Cardiac fibroblast (primary cell): ENCODE results near the gene SHISA5.
"Not testable (repeated sequence)": the region's sequence is repeated elsewhere in the genome, so short reads cannot be mapped to it uniquely, and the experiment has no call there.

Experiments used
- DNase-seq, 2 donors: peaks; one replicate each; pipeline versions ENCODE4 v3.0.0 to v3.0.0-alpha.2; 2010; ENCODE audit warnings: low read depth in 2 of 2
- H3K4me3 ChIP-seq, 2 donors: replicated peaks in 1 of 2; 1 replicate in 1 of 2; 2 replicates in 1 of 2; pipeline ENCODE4 v1.5.1; 2011; ENCODE audit warnings: low read depth in 2 of 2, low read length in 2 of 2, mild to moderate bottlenecking in 2 of 2, moderate library complexity in 1 of 2
- CTCF ChIP-seq: IDR thresholded peaks from one replicate; pipeline ENCODE4 v1.5.1; 2011; ENCODE audit warnings: low read depth, mild to moderate bottlenecking, low read length, inconsistent platforms

Gene SHISA5

DNA sequence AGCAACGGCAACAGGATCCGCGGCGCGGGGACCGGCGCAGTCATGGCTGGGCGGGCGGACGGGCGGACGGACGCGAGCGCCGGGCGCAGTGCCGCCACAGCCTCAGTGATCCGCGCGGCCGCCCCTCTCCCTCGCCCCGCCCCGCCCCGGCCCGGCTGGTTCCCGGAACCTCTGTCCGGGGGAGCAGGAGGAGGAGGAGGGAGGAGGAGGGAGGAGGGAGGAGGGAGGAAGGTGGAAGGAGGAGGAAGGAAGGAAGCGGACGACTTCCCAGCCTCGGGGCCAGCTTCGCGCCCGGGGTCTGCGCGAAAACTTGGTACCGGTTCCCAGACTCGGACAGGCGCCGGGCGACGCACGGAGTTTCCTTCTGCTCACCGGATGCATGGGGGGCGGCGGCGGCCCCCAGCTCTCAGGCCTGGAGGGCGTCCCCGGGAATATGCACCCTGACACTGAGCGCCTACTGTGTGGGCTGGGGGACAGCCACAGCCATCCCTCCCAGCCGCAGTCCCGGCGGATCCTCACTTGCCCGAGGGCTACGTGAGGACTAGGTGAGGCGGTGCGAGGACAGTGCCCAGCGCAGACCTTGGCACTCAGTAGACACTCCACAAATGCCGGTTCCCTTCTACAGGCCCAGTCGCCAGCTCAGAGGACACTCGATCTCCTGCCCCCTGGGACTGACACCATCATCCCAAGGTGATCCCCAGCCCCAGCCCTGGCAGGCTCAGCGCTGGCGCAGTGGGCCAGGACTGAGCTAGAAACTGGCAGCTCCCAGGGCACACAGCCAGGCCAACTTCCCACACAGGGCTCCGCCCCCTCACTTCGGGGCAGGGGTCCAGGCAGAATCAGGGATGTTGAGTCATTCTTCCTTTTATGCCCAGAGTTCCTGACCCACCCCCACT, at the start of gene SHISA5:
TSS of gene SHISA5 (minus strand) at position 124 of the 896 bp plus-strand sequence. CDS start at position 44, 80 bp downstream.
- peak; percentile 54 to 87 for DNase-seq
- no peak for TF ChIP-seq CTCF
- H3K4me3 ChIP-seq = peak within 1 kb of the TSS; percentile 77 to 87

GRCh38 chr3:48553361-48553760, 49.4 kb upstream of the SHISA5 start:
- H3K4me3 ChIP-seq = no peak overlapping the region
- no peak for TF ChIP-seq CTCF
- no peak for DNase-seq

DNA sequence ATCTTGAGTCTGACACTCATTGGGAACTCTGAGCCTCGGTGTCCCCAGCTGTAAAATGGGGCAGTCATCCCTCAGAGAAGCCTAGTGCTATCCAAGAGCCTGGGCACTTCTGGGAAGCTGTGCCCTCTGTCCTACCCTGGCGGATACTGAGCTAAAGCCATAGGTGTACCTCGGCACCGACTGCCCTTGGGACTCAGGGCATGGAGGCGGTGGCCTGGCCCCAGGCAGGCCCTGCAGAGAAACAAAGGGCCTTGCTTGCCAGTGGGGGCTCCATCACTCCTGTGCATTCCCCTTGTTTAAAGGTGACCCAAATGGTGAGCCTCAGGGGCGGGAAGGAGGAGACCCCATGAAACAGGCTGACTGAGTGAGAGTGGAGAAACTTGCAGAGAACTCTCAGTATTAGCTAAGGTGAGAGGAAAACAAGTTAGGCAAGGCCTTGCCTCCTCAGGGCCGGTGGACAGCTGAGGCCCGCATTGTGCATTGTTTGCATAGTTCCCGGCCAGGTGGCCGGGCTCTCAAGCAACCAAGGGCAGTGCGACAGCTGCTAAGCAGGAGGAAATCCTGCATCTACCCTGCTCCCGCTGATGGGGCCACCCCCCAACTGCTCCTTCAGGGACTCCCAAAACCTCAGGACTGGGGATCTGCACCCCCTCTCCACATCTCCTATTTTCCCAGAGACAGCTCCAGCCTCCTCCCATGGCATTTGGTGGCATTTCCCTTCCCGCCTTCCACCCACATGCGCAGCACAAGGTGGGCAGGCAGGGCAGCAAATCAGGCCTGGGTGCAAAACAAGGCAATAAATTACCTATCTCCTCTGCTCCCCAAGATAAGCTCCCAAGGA, 48.4 kb upstream of the SHISA5 start:
- TF ChIP-seq CTCF = no peak
- DNase-seq = no peak
- no peak overlapping the region for H3K4me3 ChIP-seq

DNA sequence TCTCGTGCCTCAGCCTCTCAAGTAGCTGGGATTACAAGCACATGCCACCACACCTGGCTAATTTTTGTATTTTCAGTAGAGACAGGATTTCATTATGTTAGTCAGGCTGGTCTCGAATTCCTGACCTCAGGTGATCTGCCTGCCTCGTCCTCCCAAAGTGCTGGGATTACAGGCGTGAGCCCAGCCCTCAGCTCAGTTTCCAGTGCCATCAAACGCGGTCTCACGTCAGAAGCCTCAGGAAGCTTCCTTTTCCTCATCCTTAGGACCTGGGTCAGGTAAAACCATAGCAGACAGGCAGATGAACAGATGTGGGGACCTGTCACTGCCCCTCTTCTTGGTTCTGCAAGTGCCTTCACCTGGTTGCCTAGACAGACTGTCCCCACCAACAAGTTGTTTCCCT, 47.7 kb upstream of the SHISA5 start:
- DNase-seq = not testable (repeated sequence)

GRCh38 chr3:48548729-48549705, 45.0 kb upstream of the SHISA5 start:
- peak; percentile 78 to 85 for DNase-seq
- peak; percentile 95 for TF ChIP-seq CTCF
- no peak overlapping the region for H3K4me3 ChIP-seq

More for the DNA sequence above, 47.7 kb upstream of the SHISA5 start:
- H3K4me3 ChIP-seq = not testable (repeated sequence)

GRCh38 chr3:48548126-48548525, 44.2 kb upstream of the SHISA5 start:
- no peak overlapping the region for H3K4me3 ChIP-seq
- no peak for TF ChIP-seq CTCF
- no peak for DNase-seq
